HepG2 (cell line): ENCODE measurements around the gene PEPD. TPM values are rescaled to one million over a fixed set of nuclear protein-coding genes. Genes with fewer than 3 reads are reported as not detected.
A peak's percentile ranks its signal among the peaks of the same experiment; 100 is the strongest.

Source experiments
- ATAC-seq: fragments of 200-7000 bp; cut with Tn5 transposase; 3 replicates; pipeline ENCODE4 v1.9.1; 2020; ENCODE audit warnings: mild to moderate bottlenecking, moderate library complexity
- BruUV-seq: library from RNA; stranded (reverse); fragments of 400-500 nt; replicated peaks from 2 replicates; lab custom pipeline; 2021; lab: Mats Ljungman, UMichigan
- CTCF ChIA-PET: fragments of 300-600 bp; formaldehyde crosslinking; extraction: SDS; loops from one replicate; lab custom pipeline; 2021; ENCODE audit warnings: low total read pairs, inconsistent platforms, low intra/inter-chr PET ratio; lab: Yijun Ruan, JAX
- POLR2A ChIA-PET: fragments of 350-600 bp; sonication (Branson Sonifier 250); formaldehyde crosslinking; loops from one replicate; lab custom pipeline; 2020; ENCODE audit warnings: antibody characterized with exemption, inconsistent platforms; lab: Yijun Ruan, JAX
- DNase-seq: peaks from one replicate; pipeline ENCODE4 v3.0.0-alpha.2; 2015; ENCODE audit warnings: low spot score
- FAIRE-seq: peaks from 3 replicates; lab custom pipeline; 2011; peaks lifted over from hg19 to GRCh38; lab: Jason Lieb, UNC
- H2AFZ ChIP-seq: one replicate; pipeline ENCODE4 v1.6.1; 2011; ENCODE audit warnings: low read length, inconsistent platforms
- H3K27ac ChIP-seq: fragments of 300-600 bp; 3 replicates; pipeline ENCODE4 v1.8.0; 2011; ENCODE audit warnings: mixed run types, mild to moderate bottlenecking, mixed read lengths, low read length, inconsistent platforms; ENCODE audit not compliant: insufficient read depth; ENCODE audit errors: extremely low read length
- H3K27me3 ChIP-seq, 2 experiments: fragments of 200-600 bp in 1 of 2; 2 replicates in 1 of 2; 3 replicates in 1 of 2; pipeline versions ENCODE4 v1.6.0 to v1.8.0; 2011; ENCODE audit warnings: low read length in 2 of 2, mild to moderate bottlenecking in 2 of 2, moderate library complexity in 2 of 2, inconsistent platforms in 1 of 2; ENCODE audit not compliant: insufficient read depth in 2 of 2, control insufficient read depth in 1 of 2
- H3K36me3 ChIP-seq, 2 experiments: fragments of 200-600 bp in 1 of 2; replicated peaks in 1 of 2; 2 replicates in 1 of 2; 3 replicates in 1 of 2; pipeline versions ENCODE4 v1.5.1 to v1.8.0; 2011; ENCODE audit warnings: low read length in 2 of 2, inconsistent platforms in 1 of 2; ENCODE audit not compliant: insufficient read depth in 2 of 2, control insufficient read depth in 1 of 2
- H3K4me1 ChIP-seq: 2 replicates; pipeline ENCODE4 v1.5.1; 2012; ENCODE audit warnings: low read length, inconsistent platforms; ENCODE audit not compliant: insufficient read depth
- H3K4me2 ChIP-seq: 2 replicates; pipeline ENCODE4 v1.6.0; 2011; ENCODE audit warnings: low read depth, low read length, inconsistent platforms
- H3K4me3 ChIP-seq, 3 experiments: fragments of 200-600 bp in 1 of 3; sonication (generic), shearing (Covaris generic) in 1 of 3; replicated peaks in 1 of 3; 2 replicates each; pipeline ENCODE4 v1.5.1; 2011 to 2016; ENCODE audit warnings: low read length in 3 of 3, inconsistent platforms in 2 of 3, low read depth in 2 of 3, mild to moderate bottlenecking in 2 of 3, control low read depth in 1 of 3, mixed read lengths in 1 of 3; ENCODE audit not compliant: insufficient read depth in 1 of 3
- H3K79me2 ChIP-seq: one replicate; pipeline ENCODE4 v1.6.1; 2011; ENCODE audit warnings: low read length, inconsistent platforms; ENCODE audit not compliant: insufficient read depth
- H3K9ac ChIP-seq: 2 replicates; pipeline ENCODE4 v1.6.0; 2011; ENCODE audit warnings: mild to moderate bottlenecking, low read depth, low read length, inconsistent platforms; ENCODE audit not compliant: insufficient read depth
- H3K9me3 ChIP-seq: 2 replicates; pipeline ENCODE4 v1.5.1; 2012; ENCODE audit warnings: mild to moderate bottlenecking, low read length
- H4K20me1 ChIP-seq: 2 replicates; pipeline ENCODE4 v1.6.0; 2011; ENCODE audit warnings: inconsistent platforms, mild to moderate bottlenecking, low read length, moderate library complexity; ENCODE audit not compliant: insufficient read depth
- ARID4A ChIP-seq: sonication (generic); formaldehyde crosslinking; IDR thresholded peaks from 2 replicates; pipeline ENCODE4 v1.5.0; 2020; ENCODE audit warnings: mild to moderate bottlenecking, missing genetic modification reagents, borderline replicate concordance
- HDAC1 ChIP-seq: sonication (generic); formaldehyde crosslinking; IDR thresholded peaks from 2 replicates; pipeline ENCODE4 v1.5.1; 2020; ENCODE audit warnings: mild to moderate bottlenecking, missing genetic modification reagents
- HDAC6 ChIP-seq: fragments of 200-600 bp; sonication (generic); IDR thresholded peaks from 2 replicates; pipeline ENCODE4 v1.7.0; 2017; ENCODE audit warnings: mild to moderate bottlenecking, antibody characterized with exemption, low read length, low read depth
- MEF2D ChIP-seq: sonication (generic); formaldehyde crosslinking; IDR thresholded peaks from 2 replicates; pipeline ENCODE4 v1.5.1; 2020; ENCODE audit warnings: mild to moderate bottlenecking, missing genetic modification reagents
- PAXIP1 ChIP-seq: sonication (generic); formaldehyde crosslinking; conservative IDR thresholded peaks from 2 replicates; pipeline ENCODE4 v1.4.0; 2020; ENCODE audit warnings: mild to moderate bottlenecking, missing genetic modification reagents, moderate library complexity
- POLR2AphosphoS2 ChIP-seq: IDR thresholded peaks from 2 replicates; pipeline ENCODE4 v1.6.1; 2011; ENCODE audit warnings: low read depth, low read length, improper control_type of control experiment
- RARA ChIP-seq: IDR thresholded peaks from 2 replicates; pipeline ENCODE4 v1.6.1; 2016; ENCODE audit warnings: missing genetic modification reagents, missing compliant biosample characterization
- SP5 ChIP-seq: IDR thresholded peaks from 2 replicates; pipeline ENCODE4 v1.6.1; 2016; ENCODE audit warnings: low read depth, borderline replicate concordance
- SYNCRIP ChIP-seq: fragments of 200-400 bp; formaldehyde crosslinking; IDR thresholded peaks from 2 replicates; pipeline ENCODE4 v1.6.1; 2018; ENCODE audit warnings: mild to moderate bottlenecking, low read depth, low read length; ENCODE audit not compliant: insufficient read depth
- ZNF143 ChIP-seq: sonication (generic); formaldehyde crosslinking; IDR thresholded peaks from 2 replicates; pipeline ENCODE4 v1.4.0; 2020; ENCODE audit warnings: missing genetic modification reagents
- ZNF256 ChIP-seq: sonication (generic); formaldehyde crosslinking; conservative IDR thresholded peaks from 2 replicates; pipeline ENCODE4 v1.4.0; 2020; ENCODE audit warnings: missing genetic modification reagents
- ZNF530 ChIP-seq: sonication (generic); formaldehyde crosslinking; IDR thresholded peaks from 2 replicates; pipeline ENCODE4 v1.5.0; 2020; ENCODE audit warnings: low read depth, mild to moderate bottlenecking, missing genetic modification reagents
- ZNF670 ChIP-seq: sonication (generic); formaldehyde crosslinking; IDR thresholded peaks from 2 replicates; pipeline ENCODE4 v1.8.0; 2022; ENCODE audit warnings: mild to moderate bottlenecking, missing genetic modification reagents, borderline replicate concordance
- ZNF713 ChIP-seq: sonication (generic); formaldehyde crosslinking; IDR thresholded peaks from 2 replicates; pipeline ENCODE4 v1.4.0; 2020; ENCODE audit warnings: mild to moderate bottlenecking, missing genetic modification reagents
- WGBS: methylation state at CpG from one replicate; pipeline ENCODE4 v1.1.6; 2017; ENCODE audit warnings: low lambda C conversion rate; 5-methylcytosine and 5-hydroxymethylcytosine counted together
- in situ Hi-C: cut with HindIII; loops from 2 replicates; pipeline ENCODE4 v1.10.0; 2017; ENCODE audit warnings: low pct_unique_long_range_greater_than_20kb; ENCODE audit not compliant: extremely low pct_ligation_motif_present
- intact Hi-C: fragments of 100-400 bp; cut with micrococcal nuclease; formaldehyde crosslinking; loops from one replicate; pipeline ENCODE4 v1.10.0; 2022; ENCODE audit not compliant: unreplicated experiment
- polyA plus RNA-seq, 8 experiments: library from polyadenylated mRNA; depleted of rRNA in 3 of 8; stranded (reverse) in 7 of 8; unstranded in 1 of 8; fragments of >200 nt; fragmentation: Illumina TruSeq in 4 of 8; extraction: Trizol in 4 of 8; gene quantifications; 2 replicates each; pipeline versions ENCODE4 v1.2.1 to v1.2.3, GENCODE V29; 2011 to 2016; ENCODE audit warnings: low read depth in 4 of 8, missing spikeins in 1 of 8, mixed read lengths in 1 of 8; ENCODE audit not compliant: insufficient read depth in 1 of 8
- total RNA-seq, 5 experiments: library from RNA; depleted of rRNA; stranded (reverse); fragments of >200 nt; fragmentation: Illumina TruSeq; extraction: Trizol; gene quantifications; 2 replicates each; pipeline ENCODE4 v1.2.3, GENCODE V29; 2016; ENCODE audit warnings: low read depth in 1 of 5

PEPD gene
- total and polyA plus RNA-seq, 2 of the 13 experiments (the other 11 are each of a cell fraction or from before 2014, with no cell fraction given), result 60.7 to 75.1 TPM

DNA sequence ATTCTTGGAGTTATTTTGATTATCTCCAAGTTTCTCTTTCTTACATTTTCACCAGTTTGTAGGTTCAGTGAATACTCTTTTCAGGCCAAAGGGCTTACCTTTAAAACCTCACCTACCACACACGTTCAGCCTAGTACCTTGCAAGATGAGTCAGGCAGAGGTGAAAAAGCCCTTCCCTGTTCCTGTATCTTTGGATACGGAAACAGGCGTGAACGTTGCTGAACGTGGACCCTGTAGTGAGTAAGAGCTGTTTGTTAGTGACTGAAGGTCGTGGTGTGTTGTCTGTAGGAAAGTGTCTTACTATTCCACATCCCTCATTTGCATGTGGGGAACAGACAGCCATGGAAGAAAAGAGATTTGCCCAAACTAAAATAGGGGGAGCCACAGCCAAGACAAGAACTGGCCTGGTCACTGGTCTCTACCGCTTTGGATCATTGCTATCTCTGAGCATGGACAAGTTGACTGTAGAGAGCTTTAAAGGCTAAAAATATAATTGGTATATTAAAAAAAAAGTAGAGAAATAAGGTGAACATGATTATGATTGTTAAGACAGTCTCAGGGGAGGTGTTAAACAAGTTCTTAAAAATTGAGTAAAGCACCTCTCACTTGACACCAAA lies 144.5 kb downstream of the PEPD start:
- BruUV-seq, result no TSS peak
- TF ChIP-seq POLR2AphosphoS2 (0 out of 2 replicates have a peak, but pooled peaks have one; percentile 59), HDAC1 (CRISPR knock-in tag) (peak; percentile 16; the same call in 1 of the 2 replicates), ZNF143 (CRISPR knock-in tag) (no peak), ARID4A (CRISPR knock-in tag) (peak; percentile 36; the same call in 1 of the 2 replicates), RARA (CRISPR knock-in tag) (0 out of 2 replicates have a peak, but pooled peaks have one; percentile 5), ZNF670 (CRISPR knock-in tag) (0 out of 2 replicates have a peak, but pooled peaks have one; percentile 17), SYNCRIP (no peak), ZNF256 (CRISPR knock-in tag) (no peak), MEF2D (CRISPR knock-in tag) (0 out of 2 replicates have a peak, but pooled peaks have one; percentile 39), PAXIP1 (0 out of 2 replicates have a peak, but pooled peaks have one; percentile 17), ZNF530 (CRISPR knock-in tag) (no peak), HDAC6 (no peak), SP5 (CRISPR knock-in tag) (no peak), ZNF713 (no peak)
- Histone ChIP-seq H3K9me3 (no peaks in the 10 kb centered on the region), H4K20me1 (peaks cover 50% of the 10 kb centered on the region), H3K9ac (no peak overlapping the region), H2AFZ (no peak overlapping the region), H3K27me3 (peaks cover 0 to 3% of the 10 kb centered on the region in 2 experiments; a peak in 2 of 5 replicates), H3K4me1 (peaks cover 72% of the 10 kb centered on the region), H3K27ac (peak overlapping the region; percentile 23), H3K36me3 (peaks cover 7 to 33% of the 10 kb centered on the region in 2 experiments), H3K4me2 (peak overlapping the region; percentile 92), H3K79me2 (peaks cover 85% of the 10 kb centered on the region), H3K4me3 (peak overlapping the region in 2 of 3 experiments; percentile 89 to 90; a peak in 2 of 6 replicates)
- intact Hi-C loops (no loop called here), in situ Hi-C loops (no loop called here)
- ChIA-PET CTCF (no interaction called here), POLR2A (interaction anchor here (1.4 to 3.0 kb wide), 9 partner anchors 8 to 128 kb away, joined by 3 to 27 read pairs (median 7); partner anchors contain the start of gene CEBPA)
- 21% methylated on average over 7 of the region's 7 CpGs for WGBS
- DNase-seq, result no peak
- ATAC-seq, result no peak
- FAIRE-seq, result peak; percentile 18
